ENCODE data around the gene IRF4.

IRF4 gene

GRCh38 chr6:345747-346385 is 45.7 kb upstream of the IRF4 start:
- H2BK5ac ChIP-seq (ENCODE audit: low read length): no peak overlapping the region
- no peak overlapping the region for H2BK15ac ChIP-seq (ENCODE audit: low read length)
- H2AFZ ChIP-seq (ENCODE audit: low read length): no peak overlapping the region
- H3K9me3 ChIP-seq (replicated peaks in 1 of 2; ENCODE audit: control insufficient read depth in 2 of 2, insufficient read depth in 1 of 2, low read depth in 1 of 2, low read length in 2 of 2): peaks cover 0 to 47% of the 10 kb centered on the region in 2 donors
- no peaks in the 10 kb centered on the region for H3K4me1 ChIP-seq (ENCODE audit: control insufficient read depth in 2 of 2, insufficient read depth in 1 of 2, low read depth in 1 of 2, low read length in 2 of 2)
- no peak overlapping the region for H4K8ac ChIP-seq (ENCODE audit: low read depth, low read length)
- H2BK120ac ChIP-seq (ENCODE audit: low read depth, low read length): no peak overlapping the region
- H3K4ac ChIP-seq (ENCODE audit: low read length): no peak overlapping the region
- no peak overlapping the region for H2AK5ac ChIP-seq (ENCODE audit: low read depth, low read length)
- no peak overlapping the region for H3K14ac ChIP-seq (ENCODE audit: low read length)
- H2BK12ac ChIP-seq (ENCODE audit: low read length): no peak overlapping the region
- H3K4me2 ChIP-seq (ENCODE audit: insufficient read depth, low read length, poor library complexity, severe bottlenecking): no peak overlapping the region
- DNase-seq (ENCODE audit: low spot score): no peak
- no peaks in the 10 kb centered on the region for H3K27me3 ChIP-seq (ENCODE audit: control insufficient read depth in 3 of 3, insufficient read depth in 3 of 3, low read depth in 1 of 3, low read length in 3 of 3)
- no peak overlapping the region for H3K4me3 ChIP-seq (ENCODE audit: low read length in 2 of 2)
- H3K27ac ChIP-seq (replicated peaks; ENCODE audit: low read length): no peak overlapping the region
- no peak overlapping the region for H3K18ac ChIP-seq (ENCODE audit: low read length)
- no CpG with 5 or more reads among the region's 17 CpGs for WGBS, 2 donors (ENCODE audit: extremely low coverage in 2 of 2, insufficient read length in 2 of 2, insufficient replicate concordance in 1 of 2)
- no peak overlapping the region for H3K9ac ChIP-seq (ENCODE audit: low read depth, low read length, poor library complexity)
- no peaks in the 10 kb centered on the region for H3K79me1 ChIP-seq (ENCODE audit: low read depth, low read length)
- no peak overlapping the region for H4K91ac ChIP-seq (ENCODE audit: low read depth, low read length, poor library complexity)
- peaks cover 7 to 11% of the 10 kb centered on the region in 2 donors for H3K36me3 ChIP-seq (replicated peaks in 1 of 2; ENCODE audit: control insufficient read depth in 2 of 2, insufficient read depth in 2 of 2, low read length in 2 of 2)
- H3K23ac ChIP-seq (ENCODE audit: low read depth, low read length, poor library complexity): no peak overlapping the region

GRCh38 chr6:346386-347030 is 45.0 kb upstream of the IRF4 start:
- no peaks in the 10 kb centered on the region for H3K79me1 ChIP-seq (ENCODE audit: low read depth, low read length)
- WGBS, 2 donors (ENCODE audit: extremely low coverage in 2 of 2, insufficient read length in 2 of 2, insufficient replicate concordance in 1 of 2): no CpG with 5 or more reads among the region's 10 CpGs

GRCh38 chr6:347232-347631 is 44.3 kb upstream of the IRF4 start:
- no peak overlapping the region for H3K27ac ChIP-seq (replicated peaks; ENCODE audit: low read length)
- WGBS, 2 donors (ENCODE audit: extremely low coverage in 2 of 2, insufficient read length in 2 of 2, insufficient replicate concordance in 1 of 2): no CpG with 5 or more reads among the region's 4 CpGs

More at GRCh38 chr6:346386-347030, 45.0 kb upstream of the IRF4 start:
- no peak overlapping the region for H3K4me2 ChIP-seq (ENCODE audit: insufficient read depth, low read length, poor library complexity, severe bottlenecking)
- H3K18ac ChIP-seq (ENCODE audit: low read length): no peak overlapping the region
- H3K27ac ChIP-seq (replicated peaks; ENCODE audit: low read length): no peak overlapping the region
- no peak overlapping the region for H3K4me3 ChIP-seq (ENCODE audit: low read length in 2 of 2)
- H3K9ac ChIP-seq (ENCODE audit: low read depth, low read length, poor library complexity): no peak overlapping the region
- H3K36me3 ChIP-seq (replicated peaks in 1 of 2; ENCODE audit: control insufficient read depth in 2 of 2, insufficient read depth in 2 of 2, low read length in 2 of 2): peaks cover 7 to 11% of the 10 kb centered on the region in 2 donors
- DNase-seq (ENCODE audit: low spot score): no peak
- no peak overlapping the region for H3K4ac ChIP-seq (ENCODE audit: low read length)
- H4K8ac ChIP-seq (ENCODE audit: low read depth, low read length): no peak overlapping the region
- H2AFZ ChIP-seq (ENCODE audit: low read length): no peak overlapping the region
- H2BK12ac ChIP-seq (ENCODE audit: low read length): no peak overlapping the region
- H2BK120ac ChIP-seq (ENCODE audit: low read depth, low read length): no peak overlapping the region
- H3K9me3 ChIP-seq (replicated peaks in 1 of 2; ENCODE audit: control insufficient read depth in 2 of 2, insufficient read depth in 1 of 2, low read depth in 1 of 2, low read length in 2 of 2): peaks cover 0 to 47% of the 10 kb centered on the region in 2 donors
- H4K91ac ChIP-seq (ENCODE audit: low read depth, low read length, poor library complexity): no peak overlapping the region
- H2AK5ac ChIP-seq (ENCODE audit: low read depth, low read length): no peak overlapping the region
- H3K14ac ChIP-seq (ENCODE audit: low read length): no peak overlapping the region
- H2BK15ac ChIP-seq (ENCODE audit: low read length): no peak overlapping the region
- H3K23ac ChIP-seq (ENCODE audit: low read depth, low read length, poor library complexity): no peak overlapping the region
- no peaks in the 10 kb centered on the region for H3K27me3 ChIP-seq (ENCODE audit: control insufficient read depth in 3 of 3, insufficient read depth in 3 of 3, low read depth in 1 of 3, low read length in 3 of 3)
- H3K4me1 ChIP-seq (ENCODE audit: control insufficient read depth in 2 of 2, insufficient read depth in 1 of 2, low read depth in 1 of 2, low read length in 2 of 2): no peaks in the 10 kb centered on the region
- no peak overlapping the region for H2BK5ac ChIP-seq (ENCODE audit: low read length)

More at GRCh38 chr6:347232-347631, 44.3 kb upstream of the IRF4 start:
- no peaks in the 10 kb centered on the region for H3K79me1 ChIP-seq (ENCODE audit: low read depth, low read length)
- H2BK5ac ChIP-seq (ENCODE audit: low read length): no peak overlapping the region
- H3K18ac ChIP-seq (ENCODE audit: low read length): no peak overlapping the region
- peaks cover 7 to 11% of the 10 kb centered on the region in 2 donors for H3K36me3 ChIP-seq (replicated peaks in 1 of 2; ENCODE audit: control insufficient read depth in 2 of 2, insufficient read depth in 2 of 2, low read length in 2 of 2)
- H2BK120ac ChIP-seq (ENCODE audit: low read depth, low read length): no peak overlapping the region
- no peaks in the 10 kb centered on the region for H3K4me1 ChIP-seq (ENCODE audit: control insufficient read depth in 2 of 2, insufficient read depth in 1 of 2, low read depth in 1 of 2, low read length in 2 of 2)
- H2AFZ ChIP-seq (ENCODE audit: low read length): no peak overlapping the region
- no peak overlapping the region for H3K9ac ChIP-seq (ENCODE audit: low read depth, low read length, poor library complexity)
- H3K4me3 ChIP-seq (ENCODE audit: low read length in 2 of 2): peak overlapping the region in 1 of 2 donors; percentile 41
- no peaks in the 10 kb centered on the region for H3K27me3 ChIP-seq (ENCODE audit: control insufficient read depth in 3 of 3, insufficient read depth in 3 of 3, low read depth in 1 of 3, low read length in 3 of 3)
- no peak overlapping the region for H4K8ac ChIP-seq (ENCODE audit: low read depth, low read length)
- no peak overlapping the region for H3K4me2 ChIP-seq (ENCODE audit: insufficient read depth, low read length, poor library complexity, severe bottlenecking)
- DNase-seq (ENCODE audit: low spot score): no peak
- H3K9me3 ChIP-seq (replicated peaks in 1 of 2; ENCODE audit: control insufficient read depth in 2 of 2, insufficient read depth in 1 of 2, low read depth in 1 of 2, low read length in 2 of 2): peaks cover 0 to 45% of the 10 kb centered on the region in 2 donors
- no peak overlapping the region for H2AK5ac ChIP-seq (ENCODE audit: low read depth, low read length)
- no peak overlapping the region for H3K4ac ChIP-seq (ENCODE audit: low read length)
- no peak overlapping the region for H2BK12ac ChIP-seq (ENCODE audit: low read length)
- H3K23ac ChIP-seq (ENCODE audit: low read depth, low read length, poor library complexity): no peak overlapping the region
- H4K91ac ChIP-seq (ENCODE audit: low read depth, low read length, poor library complexity): no peak overlapping the region
- no peak overlapping the region for H2BK15ac ChIP-seq (ENCODE audit: low read length)
- H3K14ac ChIP-seq (ENCODE audit: low read length): no peak overlapping the region
